ENCODE results near the gene FBXW12. TPM values are rescaled to one million over a fixed set of nuclear protein-coding genes. Genes with fewer than 3 reads are reported as not detected.
A peak's percentile ranks its signal among the peaks of the same experiment; 100 is the strongest.
"Not testable (repeated sequence)": the region's sequence is repeated elsewhere in the genome, so short reads cannot be mapped to it uniquely, and the experiment has no call there.

FBXW12 gene, protein sequence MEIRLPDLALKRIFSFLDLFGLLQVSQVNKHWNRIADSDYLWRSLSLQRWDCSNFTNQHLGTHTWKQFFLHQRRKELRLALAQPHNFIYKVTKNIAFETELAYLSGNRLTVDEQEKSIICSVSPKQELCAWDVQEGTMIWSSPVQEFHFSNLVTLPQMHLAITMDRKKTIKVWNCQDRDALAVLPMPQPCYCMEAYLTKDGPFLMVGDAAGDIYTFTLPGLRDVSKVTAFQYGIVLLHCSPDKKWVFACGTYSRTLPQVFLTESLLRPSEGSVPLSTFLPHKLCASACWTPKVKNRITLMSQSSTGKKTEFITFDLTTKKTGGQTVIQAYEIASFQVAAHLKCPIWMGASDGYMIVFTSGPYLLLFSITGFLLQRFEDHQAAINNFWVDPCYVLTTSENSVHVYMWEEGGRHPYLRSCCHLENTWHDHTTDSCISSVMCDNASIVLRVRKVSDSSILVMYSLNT
- polyA plus RNA-seq (2013) = 0.04 TPM in 1 of 2 replicates, not detected in the other

DNA sequence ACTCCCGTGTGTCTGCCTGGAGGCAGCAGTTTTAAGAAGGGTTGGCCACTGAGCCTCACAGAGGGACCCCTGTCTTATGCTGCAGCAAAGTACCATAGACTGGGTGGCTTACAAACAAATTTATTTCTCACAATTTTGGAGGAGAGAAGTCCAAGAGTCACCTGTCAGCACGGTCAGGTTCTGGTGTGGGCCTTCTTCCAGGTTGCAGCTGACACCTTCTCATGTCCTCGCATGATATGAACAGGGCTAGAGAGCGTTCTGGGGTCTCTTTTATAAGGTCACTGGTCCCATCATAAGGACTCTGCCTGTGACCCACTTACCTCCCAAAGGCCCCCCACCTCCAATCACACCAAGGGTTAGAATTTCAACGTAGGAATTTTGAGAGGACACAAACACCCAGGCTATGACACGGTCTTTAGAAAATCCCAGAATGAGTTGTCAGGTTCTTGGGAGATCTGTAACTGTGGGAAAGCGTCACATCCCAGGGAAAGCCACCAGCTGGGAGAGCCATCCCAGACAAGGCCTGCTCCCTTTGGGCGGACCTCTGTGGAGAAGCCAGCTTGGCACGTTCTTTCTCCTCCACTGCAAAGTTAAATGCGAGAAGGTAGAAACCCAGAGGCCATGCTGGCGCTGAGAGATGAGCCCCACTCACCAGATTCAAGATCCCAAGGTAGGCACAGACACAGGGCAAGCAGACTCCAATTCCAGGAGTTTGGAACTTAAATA is at the start of gene FBXW12:
TSS of gene FBXW12 (plus strand) at position 569 of the 726 bp plus-strand sequence. CDS start 549 bp downstream, outside the sequence.
- Histone ChIP-seq H3K23ac (ENCODE audit: low read length) (no peak within 1 kb of the TSS), H3K27me3 (ENCODE audit: insufficient read depth, low read length) (no peaks in the 10 kb centered on the region)
- WGBS (ENCODE audit: extremely low coverage, insufficient coverage, insufficient read length) = no CpG with 5 or more reads among the region's 11 CpGs

DNA sequence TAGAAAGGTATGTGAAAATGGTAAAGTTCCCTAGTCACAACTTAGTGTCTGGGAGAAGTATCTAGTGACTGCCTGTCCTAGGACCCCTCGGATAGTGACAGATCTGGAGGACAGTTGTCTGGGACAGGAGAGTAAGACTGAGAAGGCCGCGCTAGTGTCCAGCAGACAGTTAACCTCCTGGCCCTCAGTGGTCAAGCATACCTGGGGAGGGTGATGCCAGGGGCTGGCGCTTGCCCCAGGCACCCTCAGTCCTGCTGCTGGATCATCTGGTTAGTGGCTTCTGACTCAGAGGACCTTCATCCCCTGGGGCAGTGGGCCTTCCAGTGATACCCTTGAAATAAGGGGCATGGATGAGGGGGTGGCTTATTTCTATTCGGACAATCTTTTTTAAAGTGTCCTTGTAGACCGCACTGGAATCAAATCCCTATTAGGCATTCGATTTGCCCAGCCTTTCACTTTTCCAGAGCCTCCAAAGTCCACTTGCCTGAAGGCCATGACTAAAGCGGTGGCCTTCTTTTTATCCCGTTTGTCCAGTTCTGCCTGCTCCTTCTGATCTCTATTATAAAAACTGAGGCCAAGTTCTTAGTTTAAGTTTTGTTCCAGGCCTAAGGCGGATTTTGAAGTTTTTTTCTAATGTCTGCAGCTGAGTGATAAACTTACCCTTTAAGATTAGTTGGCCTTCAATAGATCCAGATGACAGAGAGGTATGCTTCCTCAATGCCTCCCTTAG is 40.1 kb upstream of the FBXW12 start:
- DNase-seq = peak; percentile 66 to 85
- not testable (repeated sequence) for H3K79me1 ChIP-seq (ENCODE audit: low read length); H4K91ac ChIP-seq (ENCODE audit: low read depth, low read length); H3K4ac ChIP-seq (ENCODE audit: low read depth, low read length); H3K4me1 ChIP-seq (ENCODE audit: control insufficient read depth in 1 of 2, insufficient read depth in 2 of 2, low read length in 2 of 2); H3K18ac ChIP-seq (ENCODE audit: low read length); H3K4me2 ChIP-seq (ENCODE audit: low read length); H3K27ac ChIP-seq (ENCODE audit: low read depth, low read length); H2BK12ac ChIP-seq (ENCODE audit: low read length); H4K12ac ChIP-seq (ENCODE audit: low read depth, low read length); H3K9me3 ChIP-seq (ENCODE audit: insufficient read depth, low read depth, low read length); H3K79me2 ChIP-seq (ENCODE audit: control insufficient read depth, insufficient read depth, low read length, poor library complexity); H2AFZ ChIP-seq (ENCODE audit: insufficient read depth, low read length, poor library complexity); H3K14ac ChIP-seq (ENCODE audit: low read length); H3K9ac ChIP-seq (ENCODE audit: low read length); H3K23ac ChIP-seq (ENCODE audit: low read length); H3K4me3 ChIP-seq (ENCODE audit: low read depth, low read length); H3K36me3 ChIP-seq (ENCODE audit: control insufficient read depth in 1 of 2, insufficient read depth in 2 of 2, low read length in 2 of 2); H4K8ac ChIP-seq (ENCODE audit: low read depth, low read length); H3K27me3 ChIP-seq (ENCODE audit: insufficient read depth, low read length); H2BK120ac ChIP-seq (ENCODE audit: insufficient read depth, low read length, poor library complexity); H2AK5ac ChIP-seq (ENCODE audit: low read length)
- H2BK5ac ChIP-seq (ENCODE audit: low read depth, low read length, poor library complexity) = peak overlapping the region; percentile 3
- no CpG with 5 or more reads among the region's 10 CpGs for WGBS (ENCODE audit: extremely low coverage, insufficient coverage, insufficient read length)

More for the DNA sequence above, at the start of gene FBXW12:
- Histone ChIP-seq H3K4me3 (ENCODE audit: low read depth, low read length) (no peak within 1 kb of the TSS), H2BK5ac (ENCODE audit: low read depth, low read length, poor library complexity) (no peak within 1 kb of the TSS), H4K8ac (ENCODE audit: low read depth, low read length) (no peak within 1 kb of the TSS), H3K79me1 (ENCODE audit: low read length) (no peaks in the 10 kb centered on the region), H4K12ac (ENCODE audit: low read depth, low read length) (no peak within 1 kb of the TSS), H3K14ac (ENCODE audit: low read length) (no peak within 1 kb of the TSS), H3K4ac (ENCODE audit: low read depth, low read length) (no peak within 1 kb of the TSS), H3K18ac (ENCODE audit: low read length) (no peak within 1 kb of the TSS), H2BK12ac (ENCODE audit: low read length) (no peak within 1 kb of the TSS), H3K79me2 (ENCODE audit: control insufficient read depth, insufficient read depth, low read length, poor library complexity) (no peaks in the 10 kb centered on the region), H2BK120ac (ENCODE audit: insufficient read depth, low read length, poor library complexity) (no peak within 1 kb of the TSS), H2AK5ac (ENCODE audit: low read length) (no peak within 1 kb of the TSS), H3K27ac (ENCODE audit: low read depth, low read length) (no peak within 1 kb of the TSS), H2AFZ (ENCODE audit: insufficient read depth, low read length, poor library complexity) (no peak within 1 kb of the TSS), H3K9me3 (ENCODE audit: insufficient read depth, low read depth, low read length) (no peaks in the 10 kb centered on the region), H3K9ac (ENCODE audit: low read length) (no peak within 1 kb of the TSS), H3K4me1 (ENCODE audit: control insufficient read depth in 1 of 2, insufficient read depth in 2 of 2, low read length in 2 of 2) (no peaks in the 10 kb centered on the region), H3K36me3 (ENCODE audit: control insufficient read depth in 1 of 2, insufficient read depth in 2 of 2, low read length in 2 of 2) (no peaks in the 10 kb centered on the region), H4K91ac (ENCODE audit: low read depth, low read length) (no peak within 1 kb of the TSS), H3K4me2 (ENCODE audit: low read length) (no peak within 1 kb of the TSS)
- no peak for DNase-seq

DNA sequence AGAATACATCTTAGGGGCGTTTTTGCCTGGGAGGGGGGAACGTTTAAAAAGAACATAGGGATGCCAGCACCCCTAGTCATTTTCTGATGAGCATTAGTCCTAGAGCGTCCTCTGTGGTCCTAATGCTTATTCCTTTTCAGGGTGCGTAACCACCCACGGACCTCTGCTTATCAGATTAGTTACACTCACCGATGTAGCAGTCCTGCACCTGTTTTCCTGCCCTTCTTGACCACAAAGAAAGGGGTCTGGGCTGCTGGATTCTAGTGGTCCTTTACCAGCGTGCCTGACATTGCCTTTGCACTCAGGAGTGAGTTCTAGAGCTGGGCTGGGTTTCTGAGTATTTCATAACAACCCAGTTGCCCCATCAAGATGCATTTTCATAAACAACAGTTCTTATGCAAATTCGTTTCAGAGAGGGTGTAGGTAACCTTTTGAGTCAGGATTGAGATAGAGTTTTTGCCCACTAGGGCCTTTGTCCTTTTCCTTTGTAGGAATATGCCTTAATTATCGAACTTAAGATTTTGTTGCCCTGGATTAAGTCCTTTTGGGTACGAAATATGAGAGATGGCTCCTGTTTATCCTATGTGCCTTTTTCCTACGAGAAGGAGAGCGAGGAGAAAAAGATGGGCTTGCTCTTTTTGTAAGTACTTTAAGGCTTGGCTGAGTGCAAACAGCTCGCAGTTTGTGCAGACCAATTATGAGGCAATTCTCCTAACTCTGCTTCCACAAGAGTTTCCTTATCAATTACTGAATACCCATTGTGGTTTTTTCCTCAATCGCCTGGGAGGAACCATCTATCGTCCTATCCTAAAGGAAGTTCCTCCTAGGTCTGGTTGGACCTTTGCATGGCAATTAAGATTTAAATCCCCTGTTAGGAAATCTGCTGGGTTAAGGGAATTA is 38.4 kb upstream of the FBXW12 start, which contains the start of gene SPINK8:
TSS of gene SPINK8 (minus strand) at position 316 of the 900 bp plus-strand sequence. CDS start 5,320 bp downstream, outside the sequence.
- not testable (repeated sequence) for H2BK5ac ChIP-seq (ENCODE audit: low read depth, low read length, poor library complexity); H2AK5ac ChIP-seq (ENCODE audit: low read length); DNase-seq; H2AFZ ChIP-seq (ENCODE audit: insufficient read depth, low read length, poor library complexity); H4K91ac ChIP-seq (ENCODE audit: low read depth, low read length); H3K79me1 ChIP-seq (ENCODE audit: low read length); H3K4me2 ChIP-seq (ENCODE audit: low read length); H2BK12ac ChIP-seq (ENCODE audit: low read length); H4K8ac ChIP-seq (ENCODE audit: low read depth, low read length); H3K14ac ChIP-seq (ENCODE audit: low read length); H3K9me3 ChIP-seq (ENCODE audit: insufficient read depth, low read depth, low read length); H3K4me3 ChIP-seq (ENCODE audit: low read depth, low read length); H4K12ac ChIP-seq (ENCODE audit: low read depth, low read length); H3K23ac ChIP-seq (ENCODE audit: low read length); H3K27me3 ChIP-seq (ENCODE audit: insufficient read depth, low read length); H3K4ac ChIP-seq (ENCODE audit: low read depth, low read length); H3K4me1 ChIP-seq (ENCODE audit: control insufficient read depth in 1 of 2, insufficient read depth in 2 of 2, low read length in 2 of 2); H3K18ac ChIP-seq (ENCODE audit: low read length); H2BK120ac ChIP-seq (ENCODE audit: insufficient read depth, low read length, poor library complexity); H3K9ac ChIP-seq (ENCODE audit: low read length); H3K79me2 ChIP-seq (ENCODE audit: control insufficient read depth, insufficient read depth, low read length, poor library complexity); H3K36me3 ChIP-seq (ENCODE audit: control insufficient read depth in 1 of 2, insufficient read depth in 2 of 2, low read length in 2 of 2); H3K27ac ChIP-seq (ENCODE audit: low read depth, low read length)
- no CpG with 5 or more reads among the region's 15 CpGs for WGBS (ENCODE audit: extremely low coverage, insufficient coverage, insufficient read length)
